Measurements from ENCODE around the gene PSTPIP1. TPM values are rescaled to one million over a fixed set of nuclear protein-coding genes. Genes with fewer than 3 reads are reported as not detected.

PSTPIP1 gene
- total and polyA plus RNA-seq, 2 of the 4 experiments (the other 2 are of a cell fraction), result 0.36 to 1.1 TPM

GRCh38 chr15:77030928-77031375, 36.0 kb downstream of the PSTPIP1 start:
- ATAC-seq (ENCODE audit: low read depth), result no peak
- 0 out of 2 replicates have a peak, but pooled peaks cover 2% of the 10 kb centered on the region for H3K4me1 ChIP-seq (ENCODE audit: control insufficient read depth, insufficient read depth, low read length)
- H4K20me1 ChIP-seq (ENCODE audit: insufficient read depth, low read length), result peaks cover 2% of the 10 kb centered on the region; the same call in 1 of the 2 replicates
- H3K79me1 ChIP-seq (ENCODE audit: low read depth in 1 of 2, low read length in 2 of 2), result 0 out of 4 replicates have a peak, but pooled peaks cover 0 to 2% of the 10 kb centered on the region in 2 experiments
- no peak overlapping the region for H3K56ac ChIP-seq (ENCODE audit: extremely low read depth, insufficient read depth, low read length)
- intact Hi-C loops (cut with micrococcal nuclease) (no loop called here), in situ Hi-C loops (cut with MboI; ENCODE audit: low sequenced_read_pairs) (no loop called here), dilution Hi-C loops (cut with HindIII; ENCODE audit: low sequenced_read_pairs, unreplicated experiment) (no loop called here)
- H3K18ac ChIP-seq (ENCODE audit: low read depth, low read length), result no peak overlapping the region
- TF ChIP-seq RFX5 (IDR thresholded peaks at IDR 0.05; ENCODE audit: low read depth, low read length) (no peak), MXI1 (IDR thresholded peaks at IDR 0.05; ENCODE audit: borderline replicate concordance, low read depth, low read length) (no peak), POLR2A (IDR thresholded peaks at IDR 0.05; ENCODE audit: low read depth, low read length) (no peak), BHLHE40 (IDR thresholded peaks at IDR 0.05; ENCODE audit: low read depth, low read length) (no peak), FOS (IDR thresholded peaks at IDR 0.05; ENCODE audit: low read depth, low read length) (no peak), MAZ (IDR thresholded peaks at IDR 0.05; ENCODE audit: borderline replicate concordance, low read depth, low read length) (no peak), ELK1 (IDR thresholded peaks at IDR 0.05; ENCODE audit: borderline replicate concordance, low read depth, low read length) (no peak), MAFK (IDR thresholded peaks at IDR 0.05; ENCODE audit: low read depth, low read length) (no peak), USF2 (IDR thresholded peaks at IDR 0.05; ENCODE audit: low read depth, low read length) (no peak), CEBPB (IDR thresholded peaks at IDR 0.05; ENCODE audit: low read depth, low read length) (no peak), CTCF (conservative IDR thresholded peaks at IDR 0.05; ENCODE audit: low read depth, low read length) (no peak), RAD21 (IDR thresholded peaks at IDR 0.05; ENCODE audit: low read length) (no peak), SMC3 (IDR thresholded peaks at IDR 0.05; ENCODE audit: low read depth, low read length) (no peak), RCOR1 (IDR thresholded peaks at IDR 0.05; ENCODE audit: insufficient replicate concordance, low read length) (no peak), CHD1 (IDR thresholded peaks at IDR 0.05; ENCODE audit: low read depth, low read length) (no peak), NFE2L2 (IDR thresholded peaks at IDR 0.05; ENCODE audit: low read depth, low read length) (no peak)
- H4K91ac ChIP-seq (ENCODE audit: insufficient read depth, low read depth, low read length), result no peak overlapping the region
- H3K23ac ChIP-seq (ENCODE audit: low read depth, low read length), result no peak overlapping the region
- H2BK15ac ChIP-seq (ENCODE audit: low read depth, low read length), result no peak overlapping the region
- no peak overlapping the region for H2AFZ ChIP-seq (replicated peaks; ENCODE audit: low read length, poor library complexity)
- WGBS, 2 experiments (ENCODE audit: extremely low coverage in 2 of 2, insufficient read length in 1 of 2), result no CpG with 5 or more reads among the region's 10 CpGs
- no peak overlapping the region for H3K27ac ChIP-seq (ENCODE audit: insufficient read depth, low read length)
- no peak overlapping the region for H2BK5ac ChIP-seq (ENCODE audit: low read depth, low read length, poor library complexity, severe bottlenecking)
- H3K27me3 ChIP-seq (ENCODE audit: control insufficient read depth, insufficient read depth, low read length), result no peaks in the 10 kb centered on the region; the same call in 1 of the 2 replicates
- H2AK5ac ChIP-seq (ENCODE audit: low read depth, low read length), result no peak overlapping the region
- no peak overlapping the region for H4K5ac ChIP-seq (ENCODE audit: low read depth, low read length)
- H3K4ac ChIP-seq (ENCODE audit: low read depth, low read length), result no peak overlapping the region
- no peaks in the 10 kb centered on the region for H3K9me3 ChIP-seq (ENCODE audit: control insufficient read depth, insufficient read depth, low read length)
- ChIA-PET POLR2A (ENCODE audit: unreplicated experiment) (no interaction called here), CTCF (interaction anchor here (0.6 kb wide), 1 partner anchor 34 kb away, joined by 7 read pairs; no protein-coding TSS in a partner anchor)
- no peak overlapping the region for H2AK9ac ChIP-seq (replicated peaks; ENCODE audit: low read depth, low read length, poor library complexity)
- peaks cover 2% of the 10 kb centered on the region; the same call in 1 of the 2 replicates for H3K36me3 ChIP-seq (ENCODE audit: control insufficient read depth, insufficient read depth, low read length)
- peaks cover 2% of the 10 kb centered on the region; the same call in 1 of the 2 replicates for H3K9me1 ChIP-seq (ENCODE audit: insufficient read depth, low read length)
- no peak overlapping the region for H4K8ac ChIP-seq (ENCODE audit: low read depth in 2 of 2, low read length in 2 of 2)
- no TSS peak for BruUV-seq (replicated peaks)
- DNase-seq, result no peak
- H3K14ac ChIP-seq (replicated peaks; ENCODE audit: low read depth, low read length), result no peak overlapping the region
- no peak overlapping the region for H3K4me2 ChIP-seq (ENCODE audit: low read depth, low read length)
- H2BK20ac ChIP-seq (ENCODE audit: low read depth, low read length), result no peak overlapping the region
- H3K9ac ChIP-seq (ENCODE audit: low read depth, low read length), result no peak overlapping the region
- no peak overlapping the region for H3K4me3 ChIP-seq (ENCODE audit: insufficient read depth, low read depth, low read length)
- no peak overlapping the region for H2BK120ac ChIP-seq (ENCODE audit: low read depth, low read length)
